NCI-H1436 (cell line): ENCODE measurements around the gene RUFY2.

Source experiments
- DNase-seq: peaks from one replicate; lab custom pipeline; 2025; lab: John Stamatoyannopoulos, UW

RUFY2 gene

GRCh38 chr10:68406815-68407548, at the start of gene RUFY2:
Gene RUFY2 (minus strand): TSS chr10:68407277. CDS start chr10:68407189, 88 bp downstream.
- DNase-seq, result peak; percentile 76

GRCh38 chr10:68449698-68450097, 42.6 kb upstream of the RUFY2 start:
- peak; percentile 2 for DNase-seq

GRCh38 chr10:68446179-68446578, 39.1 kb upstream of the RUFY2 start:
- no peak for DNase-seq

- DNase-seq, result no peak
Observed at GRCh38 chr10:68442971-68443370, 35.9 kb upstream of the RUFY2 start.

- DNase-seq, result no peak
Observed at GRCh38 chr10:68440898-68441297, 33.8 kb upstream of the RUFY2 start.

GRCh38 chr10:68435803-68436202, 28.7 kb upstream of the RUFY2 start:
- no peak for DNase-seq

- DNase-seq, result no peak
Observed at GRCh38 chr10:68434657-68435056, 27.6 kb upstream of the RUFY2 start.

- no peak for DNase-seq
Observed at GRCh38 chr10:68428396-68429104, 21.5 kb upstream of the RUFY2 start.

- DNase-seq, result no peak
Observed at GRCh38 chr10:68424454-68425014, 17.5 kb upstream of the RUFY2 start.

GRCh38 chr10:68423522-68423921, 16.4 kb upstream of the RUFY2 start:
- no peak for DNase-seq

- DNase-seq, result no peak
Observed at GRCh38 chr10:68419376-68419775, 12.3 kb upstream of the RUFY2 start.

- no peak for DNase-seq
Observed at GRCh38 chr10:68408898-68409518, 1.9 kb upstream of the RUFY2 start.

- peak; percentile 46 for DNase-seq
Observed at GRCh38 chr10:68406111-68406814, 814 bp downstream of the RUFY2 start.

GRCh38 chr10:68403701-68404100, 3.4 kb downstream of the RUFY2 start:
- no peak for DNase-seq

- no peak for DNase-seq
Observed at GRCh38 chr10:68402276-68402675, 4.8 kb downstream of the RUFY2 start.

- DNase-seq, result no peak
Observed at GRCh38 chr10:68397005-68397404, 10.1 kb downstream of the RUFY2 start.

GRCh38 chr10:68385740-68386139, 21.3 kb downstream of the RUFY2 start:
- no peak for DNase-seq

GRCh38 chr10:68371604-68372003, 35.5 kb downstream of the RUFY2 start:
- DNase-seq, result no peak

- no peak for DNase-seq
Observed at GRCh38 chr10:68367121-68367520, 40.0 kb downstream of the RUFY2 start.

- no peak for DNase-seq
Observed at GRCh38 chr10:68366600-68366999, 40.5 kb downstream of the RUFY2 start.

GRCh38 chr10:68365611-68366010, 41.5 kb downstream of the RUFY2 start:
- DNase-seq, result no peak
